ENCODE results near the gene NTN1.

DNA sequence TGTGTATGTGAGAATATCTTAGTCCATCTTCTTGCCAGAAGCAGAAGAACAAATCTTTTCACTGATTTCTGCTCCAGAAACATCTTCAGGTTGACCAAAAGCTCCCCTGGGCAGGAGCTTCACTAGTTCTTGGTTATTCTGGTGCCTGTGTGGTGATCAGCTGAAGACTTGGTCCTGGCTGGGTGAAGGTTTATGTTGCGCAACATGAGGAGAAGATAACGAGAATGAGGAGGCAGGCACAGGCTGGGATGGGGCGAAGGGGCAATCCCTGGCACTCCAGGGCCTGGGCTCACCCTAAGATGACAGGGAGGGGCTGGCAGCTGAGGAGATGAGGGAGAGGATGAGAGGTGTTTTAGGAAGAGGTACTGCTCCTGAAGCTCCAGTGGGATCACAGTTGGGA, 232.0 kb downstream of the NTN1 start:
- TF ChIP-seq, protein P1, sequence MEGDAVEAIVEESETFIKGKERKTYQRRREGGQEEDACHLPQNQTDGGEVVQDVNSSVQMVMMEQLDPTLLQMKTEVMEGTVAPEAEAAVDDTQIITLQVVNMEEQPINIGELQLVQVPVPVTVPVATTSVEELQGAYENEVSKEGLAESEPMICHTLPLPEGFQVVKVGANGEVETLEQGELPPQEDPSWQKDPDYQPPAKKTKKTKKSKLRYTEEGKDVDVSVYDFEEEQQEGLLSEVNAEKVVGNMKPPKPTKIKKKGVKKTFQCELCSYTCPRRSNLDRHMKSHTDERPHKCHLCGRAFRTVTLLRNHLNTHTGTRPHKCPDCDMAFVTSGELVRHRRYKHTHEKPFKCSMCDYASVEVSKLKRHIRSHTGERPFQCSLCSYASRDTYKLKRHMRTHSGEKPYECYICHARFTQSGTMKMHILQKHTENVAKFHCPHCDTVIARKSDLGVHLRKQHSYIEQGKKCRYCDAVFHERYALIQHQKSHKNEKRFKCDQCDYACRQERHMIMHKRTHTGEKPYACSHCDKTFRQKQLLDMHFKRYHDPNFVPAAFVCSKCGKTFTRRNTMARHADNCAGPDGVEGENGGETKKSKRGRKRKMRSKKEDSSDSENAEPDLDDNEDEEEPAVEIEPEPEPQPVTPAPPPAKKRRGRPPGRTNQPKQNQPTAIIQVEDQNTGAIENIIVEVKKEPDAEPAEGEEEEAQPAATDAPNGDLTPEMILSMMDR (IDR thresholded peaks at IDR 0.05; ENCODE audit: poor library complexity): no peak
- no peak for TF ChIP-seq EZH2phosphoT487 (IDR thresholded peaks at IDR 0.05; ENCODE audit: low read depth, severe bottlenecking, unreplicated experiment)
- TF ChIP-seq EZH2 (IDR thresholded peaks at IDR 0.05; ENCODE audit: borderline replicate concordance): no peak

Data from hepatocyte (in vitro differentiated cells).